Right lobe of liver (tissue), 6 donors: ENCODE data around the gene UNC5B. TPM values are rescaled to one million over a fixed set of nuclear protein-coding genes. Genes with fewer than 3 reads are reported as not detected.

Experiments
- ATAC-seq, 4 donors: fragments of 200-7000 bp; cut with Tn5 transposase; one replicate each; pipeline ENCODE4 v1.9.1; 2020; ENCODE audit warnings: mild to moderate bottlenecking in 4 of 4, moderate library complexity in 4 of 4
- DNase-seq, 3 donors: peaks; one replicate each; pipeline ENCODE4 v3.0.0-alpha.2; 2020
- H3K27ac ChIP-seq, 3 donors: fragments of 200-600 bp; one replicate each; pipeline ENCODE4 v1.8.0; 2022
- H3K27me3 ChIP-seq, 2 donors: fragments of 200-600 bp; one replicate each; pipeline ENCODE4 v1.8.0; 2022
- H3K36me3 ChIP-seq, 4 donors: fragments of 200-600 bp; sonication (generic) in 1 of 4; one replicate each; pipeline versions ENCODE4 v1.5.1 to v1.8.0; 2017 to 2022; ENCODE audit warnings: control low read depth in 1 of 4
- H3K4me1 ChIP-seq, 4 donors: fragments of 200-600 bp; sonication (generic) in 1 of 4; one replicate each; pipeline versions ENCODE4 v1.5.1 to v1.8.0; 2017 to 2022; ENCODE audit warnings: control low read depth in 1 of 4
- H3K4me3 ChIP-seq, 3 donors: fragments of 200-600 bp; one replicate each; pipeline ENCODE4 v1.8.0; 2022
- H3K9me3 ChIP-seq, 4 donors: fragments of 200-600 bp; sonication (generic) in 1 of 4; one replicate each; pipeline versions ENCODE4 v1.5.1 to v1.8.0; 2017 to 2022; ENCODE audit warnings: control low read depth in 1 of 4
- CTCF ChIP-seq, 4 donors: fragments of 200-600 bp in 3 of 4; fragments of 450-650 bp in 1 of 4; IDR thresholded peaks; one replicate each; pipeline versions ENCODE4 v1.5.1 to v1.8.0; 2016 to 2022; ENCODE audit warnings: antibody characterized with exemption in 4 of 4, mild to moderate bottlenecking in 2 of 4
- POLR2A ChIP-seq: fragments of 450-650 bp; IDR thresholded peaks from one replicate; pipeline ENCODE4 v1.6.1; 2017; ENCODE audit warnings: antibody characterized with exemption, mild to moderate bottlenecking
- WGBS: methylation state at CpG from one replicate; pipeline ENCODE4 v1.1.6; 2018; ENCODE audit warnings: low coverage, low lambda C conversion rate; ENCODE audit not compliant: insufficient coverage; ENCODE audit errors: missing lambda C conversion rate; 5-methylcytosine and 5-hydroxymethylcytosine counted together
- intact Hi-C, 2 donors: fragments of 100-400 bp; cut with DNase I; formaldehyde crosslinking; loops; one replicate each; pipeline versions ENCODE4 v1.11.2 to v1.14.1; 2022
- total RNA-seq, 6 experiments: library from RNA; depleted of rRNA in 2 of 6; stranded (reverse); fragments of >200 nt in 2 of 6; fragmentation: NEBNext Ultra II Directional in 3 of 6; extraction: Animal tissue kit (Norgen Biotek cat#: 25700) in 3 of 6; gene quantifications; one replicate each; pipeline versions ENCODE4 v1.1.0 to v1.2.4, GENCODE V29; 2016 to 2023
- donor health status: DM: no; HTN: yes; CAD: no.
- donor health status: DM: no; HTN: no; CAD: no.
- donor health status: DM: no; HTN: no; CAD: no.
- donor health status: DM: no; HTN: yes; CAD: no.
- donor health status: DM: no; HTN: yes; CAD: no.

The UNC5B gene
- total RNA-seq, 6 experiments from 2014 or later: 1.0 to 6.2 (median 2.1) TPM

DNA sequence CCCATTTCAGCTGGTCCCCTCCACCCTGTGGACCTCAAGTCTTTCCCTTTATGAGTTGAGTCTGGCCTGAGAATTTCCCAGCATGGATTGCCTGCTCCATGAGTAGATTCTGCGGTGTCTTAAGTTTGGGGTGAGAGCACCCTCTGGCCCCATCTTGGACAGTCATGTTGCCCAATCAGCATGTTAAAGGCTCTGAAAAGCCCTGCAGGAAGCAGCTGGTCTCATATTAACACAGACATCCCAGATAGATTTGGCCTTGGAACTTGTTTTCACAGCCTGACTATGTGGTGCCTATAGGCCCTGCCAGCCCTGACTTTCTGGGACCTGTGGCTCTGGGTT is 91.2 kb downstream of the UNC5B start:
- WGBS: no CpG with 5 or more reads among the region's 1 CpG

GRCh38 chr10:71304914-71305313 is 92.5 kb downstream of the UNC5B start:
- Histone ChIP-seq H3K4me1 (peaks cover 0 to 36% (median 9%) of the 10 kb centered on the region in 4 donors), H3K36me3 (no peaks in the 10 kb centered on the region), H3K27ac (peak overlapping the region in 1 of 3 donors; percentile 4), H3K27me3 (no peaks in the 10 kb centered on the region), H3K9me3 (no peaks in the 10 kb centered on the region), H3K4me3 (no peak overlapping the region)
- ATAC-seq (no peak), DNase-seq (no peak)
- TF ChIP-seq POLR2A (no peak), CTCF (IDR thresholded peaks at IDR 0.05) (no peak)
- intact Hi-C loops: loop anchor here in 1 of 2 donors (10.0 kb wide), 2 partner anchors 400 to 510 kb away; no protein-coding TSS in a partner anchor
- 65% methylated on average over 6 of the region's 6 CpGs for WGBS

More for the DNA sequence above, 91.2 kb downstream of the UNC5B start:
- Histone ChIP-seq H3K4me1 (peaks cover 0 to 24% (median 8%) of the 10 kb centered on the region in 4 donors), H3K9me3 (no peaks in the 10 kb centered on the region), H3K27ac (peak overlapping the region in 1 of 3 donors; percentile 26), H3K4me3 (no peak overlapping the region), H3K36me3 (no peaks in the 10 kb centered on the region), H3K27me3 (no peaks in the 10 kb centered on the region)
- DNase-seq: no peak
- no peak for TF ChIP-seq CTCF (IDR thresholded peaks at IDR 0.05)
- no peak for TF ChIP-seq POLR2A
- ATAC-seq: no peak
- intact Hi-C loops: loop anchor here in 1 of 2 donors (10.0 kb wide), 2 partner anchors 401 to 511 kb away; no protein-coding TSS in a partner anchor

DNA sequence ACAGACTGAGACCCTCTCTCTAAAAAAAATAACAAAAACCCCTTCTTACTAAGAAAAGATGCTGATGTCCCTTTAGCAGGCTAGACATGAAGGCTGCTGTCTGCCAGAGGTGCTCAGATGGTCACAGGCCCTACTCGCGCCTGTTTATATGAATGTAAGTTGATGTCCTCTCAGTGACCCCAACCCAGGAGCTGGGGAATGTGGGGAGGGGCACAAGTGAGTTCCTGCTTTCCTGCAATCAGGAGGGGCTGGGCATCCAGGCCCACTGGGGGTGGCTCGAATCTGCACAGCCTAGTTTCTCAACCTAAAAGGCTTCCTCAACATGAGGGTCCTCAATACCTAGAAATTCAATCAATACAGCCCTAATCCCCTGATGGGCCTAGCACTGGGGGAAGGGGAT is 94.6 kb downstream of the UNC5B start:
- intact Hi-C loops: loop anchor here in 1 of 2 donors (10.0 kb wide), 2 partner anchors 398 to 508 kb away; no protein-coding TSS in a partner anchor
- peak overlapping the region in 1 of 3 donors; percentile 96 for H3K27ac ChIP-seq
- H3K4me3 ChIP-seq: no peak overlapping the region
- DNase-seq (no peak), ATAC-seq (no peak)
- no peaks in the 10 kb centered on the region for H3K27me3 ChIP-seq
- TF ChIP-seq POLR2A (no peak), CTCF (IDR thresholded peaks at IDR 0.05) (no peak)
- H3K9me3 ChIP-seq: no peaks in the 10 kb centered on the region
- H3K36me3 ChIP-seq: no peaks in the 10 kb centered on the region
- peaks cover 0 to 51% (median 9%) of the 10 kb centered on the region in 4 donors for H3K4me1 ChIP-seq
- WGBS: 100% methylated on average over 3 of the region's 3 CpGs

DNA sequence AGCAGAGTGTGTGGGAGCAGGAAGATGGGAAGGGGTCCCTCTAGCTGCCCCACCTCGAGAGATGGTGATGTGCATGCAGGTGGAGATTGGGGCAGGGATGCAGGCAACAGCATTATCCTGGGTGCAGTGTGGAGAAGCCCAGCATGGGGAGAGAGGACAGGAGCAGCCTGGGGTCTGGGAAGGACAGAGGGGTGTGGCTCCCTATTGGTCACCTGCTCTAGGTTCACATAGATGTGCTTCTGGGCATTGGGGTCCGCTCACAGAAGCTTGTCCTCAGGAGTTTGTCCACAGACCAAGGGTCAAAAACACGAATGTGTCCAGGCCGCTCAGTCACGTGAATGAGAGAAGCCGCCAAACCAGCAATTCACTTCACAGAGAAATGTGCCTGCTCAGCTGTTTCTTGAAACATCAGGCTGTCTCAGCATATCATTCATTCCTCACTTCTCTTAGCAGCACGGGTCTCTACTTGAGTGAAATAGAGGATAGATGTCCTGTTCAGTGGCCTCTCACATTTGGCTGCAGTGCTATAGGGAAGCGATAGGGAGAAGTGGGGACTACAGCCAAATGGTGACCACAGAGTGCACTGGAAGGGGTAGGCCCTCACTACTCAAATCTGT is 95.2 kb downstream of the UNC5B start:
- peak; percentile 36 to 73 (median 62) for ATAC-seq
- 36% methylated on average over 7 of the region's 8 CpGs for WGBS
- Histone ChIP-seq H3K9me3 (no peaks in the 10 kb centered on the region), H3K27ac (peak overlapping the region in 2 of 3 donors; percentile 16 to 96), H3K27me3 (no peaks in the 10 kb centered on the region), H3K4me1 (peaks cover 0 to 55% (median 9%) of the 10 kb centered on the region in 4 donors), H3K4me3 (no peak overlapping the region), H3K36me3 (no peaks in the 10 kb centered on the region)
- DNase-seq: peak; percentile 61 to 88 (median 85)
- intact Hi-C loops: loop anchor here in 1 of 2 donors (10.0 kb wide), 2 partner anchors 397 to 507 kb away; no protein-coding TSS in a partner anchor
- TF ChIP-seq POLR2A (no peak), CTCF (IDR thresholded peaks at IDR 0.05) (no peak)
